ENCODE measurements around the gene IKBIP. TPM values are rescaled to one million over a fixed set of nuclear protein-coding genes. Genes with fewer than 3 reads are reported as not detected.

The IKBIP gene
- total and polyA plus RNA-seq, 2 donors (not counting 1 experiment from before 2014, with no cell fraction given) = 1.7 to 12.0 TPM

GRCh38 chr12:98595243-98595988 lies 49.2 kb downstream of the IKBIP start:
- Histone ChIP-seq H2AFZ (ENCODE audit: insufficient read depth, low read depth, low read length, poor library complexity, severe bottlenecking) (no peak overlapping the region), H3K4me1 (ENCODE audit: control insufficient read depth in 2 of 2, insufficient read depth in 2 of 2, low read length in 2 of 2) (peaks cover 20 to 25% of the 10 kb centered on the region in 2 donors), H3K79me2 (ENCODE audit: control insufficient read depth, insufficient read depth, low read length) (peaks cover 49% of the 10 kb centered on the region), H3K9ac (ENCODE audit: low read length) (peak overlapping the region; percentile 93), H3K27ac (ENCODE audit: low read length in 2 of 2) (peak overlapping the region; percentile 1 to 96), H3K36me3 (replicated peaks in 1 of 2; ENCODE audit: control extremely low read depth in 1 of 2, control insufficient read depth in 1 of 2, extremely low read depth in 1 of 2, insufficient read depth in 2 of 2, low read length in 1 of 2) (peaks cover 7 to 47% of the 10 kb centered on the region in 2 experiments), H3K9me3 (ENCODE audit: control extremely low read depth in 1 of 3, control insufficient read depth in 2 of 3, insufficient read depth in 1 of 3, low read length in 2 of 3) (no peaks in the 10 kb centered on the region), H3K4me3 (ENCODE audit: control extremely low read depth in 1 of 5, extremely low read depth in 1 of 5, insufficient read depth in 1 of 5, low read depth in 2 of 5, low read length in 4 of 5) (peak overlapping the region; percentile 91 to 100 (median 96)), H3K4me2 (replicated peaks; ENCODE audit: low read depth, low read length, poor library complexity, severe bottlenecking) (peak overlapping the region; percentile 85), H4K20me1 (ENCODE audit: control insufficient read depth, insufficient read depth, low read length, poor library complexity, severe bottlenecking) (no peaks in the 10 kb centered on the region), H3K27me3 (replicated peaks in 1 of 4; ENCODE audit: control extremely low read depth in 1 of 4, control insufficient read depth in 3 of 4, insufficient read depth in 4 of 4, low read length in 3 of 4) (no peaks in the 10 kb centered on the region)
- ATAC-seq (ENCODE audit: low read depth) = no peak
- peaks cover 34% of the 10 kb centered on the region for H3K4me1 Mint-ChIP-seq
- no peaks in the 10 kb centered on the region for H3K9me3 Mint-ChIP-seq (ENCODE audit: insufficient read depth)
- TF ChIP-seq EZH2 (IDR thresholded peaks at IDR 0.05; ENCODE audit: borderline replicate concordance, insufficient read depth, low read depth, low read length, poor library complexity, severe bottlenecking) (no peak), CTCF (IDR thresholded peaks at IDR 0.05) (no peak)
- no CpG with 5 or more reads among the region's 3 CpGs for WGBS (ENCODE audit: insufficient coverage)
- no peaks in the 10 kb centered on the region for H3K27me3 Mint-ChIP-seq
- CTCF ChIA-PET = interaction anchor here (1.1 to 5.3 kb wide), 7 partner anchors 12 to 85 kb away, joined by 3 to 31 read pairs (median 14); partner anchors contain the start of genes APAF1 and IKBIP
- no peak for DNase-seq
- intact Hi-C loops (cut with micrococcal nuclease) = no loop called here
- POLR2A ChIA-PET = no interaction called here
- peak overlapping the region; percentile 91 for H3K4me3 Mint-ChIP-seq
- H3K27ac Mint-ChIP-seq = peak overlapping the region; percentile 68

Measured in B cell (primary cell).